Measurements from ENCODE around the gene KRTAP10-8.
"Not testable (repeated sequence)": the region's sequence is repeated elsewhere in the genome, so short reads cannot be mapped to it uniquely, and the experiment has no call there.

The KRTAP10-8 gene

GRCh38 chr21:44579056-44579832 lies 32.6 kb upstream of the KRTAP10-8 start:
- DNase-seq (ENCODE audit: low spot score): no peak

GRCh38 chr21:44579833-44580144 lies 32.1 kb upstream of the KRTAP10-8 start:
- no peak for DNase-seq (ENCODE audit: low spot score)

GRCh38 chr21:44580231-44580821 lies 31.6 kb upstream of the KRTAP10-8 start, which contains the start of gene KRTAP10-5:
KRTAP10-5 (minus strand) TSS chr21:44580604; CDS start chr21:44580578, 26 bp downstream.
- not testable (repeated sequence) for DNase-seq (ENCODE audit: low spot score)

GRCh38 chr21:44581158-44581557 lies 30.7 kb upstream of the KRTAP10-8 start:
- no peak for DNase-seq (ENCODE audit: low spot score)

GRCh38 chr21:44582055-44582454 lies 29.8 kb upstream of the KRTAP10-8 start:
- DNase-seq (ENCODE audit: low spot score): no peak

GRCh38 chr21:44583089-44583799 lies 28.6 kb upstream of the KRTAP10-8 start:
- DNase-seq (ENCODE audit: low spot score): no peak

- no peak for DNase-seq (ENCODE audit: low spot score)
These were observed 28.1 kb upstream of the KRTAP10-8 start for GRCh38 chr21:44583800-44584147.

- no peak for DNase-seq (ENCODE audit: low spot score)
These were observed 26.0 kb upstream of the KRTAP10-8 start for GRCh38 chr21:44585892-44586291.

GRCh38 chr21:44589094-44589493 lies 22.8 kb upstream of the KRTAP10-8 start:
- DNase-seq (ENCODE audit: low spot score): no peak

GRCh38 chr21:44589586-44590305 lies 22.1 kb upstream of the KRTAP10-8 start:
- DNase-seq (ENCODE audit: low spot score): no peak

GRCh38 chr21:44590311-44590721 lies 21.6 kb upstream of the KRTAP10-8 start:
- no peak for DNase-seq (ENCODE audit: low spot score)

GRCh38 chr21:44590897-44591800 lies 20.7 kb upstream of the KRTAP10-8 start:
- not testable (repeated sequence) for DNase-seq (ENCODE audit: low spot score)

GRCh38 chr21:44591801-44592130 lies 20.1 kb upstream of the KRTAP10-8 start:
- not testable (repeated sequence) for DNase-seq (ENCODE audit: low spot score)

GRCh38 chr21:44592446-44593311 lies 19.2 kb upstream of the KRTAP10-8 start, which contains the start of gene KRTAP10-6:
KRTAP10-6 (minus strand) TSS chr21:44592505; CDS start chr21:44592484, 21 bp downstream.
- DNase-seq (ENCODE audit: low spot score): no peak

GRCh38 chr21:44593598-44594405 lies 18.1 kb upstream of the KRTAP10-8 start:
- no peak for DNase-seq (ENCODE audit: low spot score)

- DNase-seq (ENCODE audit: low spot score): no peak
These were observed 17.4 kb upstream of the KRTAP10-8 start for GRCh38 chr21:44594406-44594916.

GRCh38 chr21:44595524-44595923 lies 16.4 kb upstream of the KRTAP10-8 start:
- no peak for DNase-seq (ENCODE audit: low spot score)

GRCh38 chr21:44596068-44596725 lies 15.7 kb upstream of the KRTAP10-8 start:
- no peak for DNase-seq (ENCODE audit: low spot score)

- DNase-seq (ENCODE audit: low spot score): no peak
These were observed 13.8 kb upstream of the KRTAP10-8 start for GRCh38 chr21:44598061-44598460.

Measured in HuH-7.5 (cell line).